GM08714 (cell line): ENCODE data around the gene SMCHD1.
"Not testable (repeated sequence)": the region's sequence is repeated elsewhere in the genome, so short reads cannot be mapped to it uniquely, and the experiment has no call there.

Experiments
- H3K4me3 ChIP-seq: fragments of 200-500 bp; sonication (Bioruptor generic); 2 replicates; pipeline ENCODE4 v1.5.1; 2014; ENCODE audit warnings: mild to moderate bottlenecking, low read length, inconsistent platforms
- ZNF274 ChIP-seq: IDR thresholded peaks from 2 replicates; pipeline ENCODE4 v1.6.1; 2012; ENCODE audit warnings: mild to moderate bottlenecking, low read depth, low read length

The SMCHD1 gene

GRCh38 chr18:2845172-2845571, 189.6 kb downstream of the SMCHD1 start:
- no peak overlapping the region for H3K4me3 ChIP-seq
- TF ChIP-seq ZNF274: no peak

DNA sequence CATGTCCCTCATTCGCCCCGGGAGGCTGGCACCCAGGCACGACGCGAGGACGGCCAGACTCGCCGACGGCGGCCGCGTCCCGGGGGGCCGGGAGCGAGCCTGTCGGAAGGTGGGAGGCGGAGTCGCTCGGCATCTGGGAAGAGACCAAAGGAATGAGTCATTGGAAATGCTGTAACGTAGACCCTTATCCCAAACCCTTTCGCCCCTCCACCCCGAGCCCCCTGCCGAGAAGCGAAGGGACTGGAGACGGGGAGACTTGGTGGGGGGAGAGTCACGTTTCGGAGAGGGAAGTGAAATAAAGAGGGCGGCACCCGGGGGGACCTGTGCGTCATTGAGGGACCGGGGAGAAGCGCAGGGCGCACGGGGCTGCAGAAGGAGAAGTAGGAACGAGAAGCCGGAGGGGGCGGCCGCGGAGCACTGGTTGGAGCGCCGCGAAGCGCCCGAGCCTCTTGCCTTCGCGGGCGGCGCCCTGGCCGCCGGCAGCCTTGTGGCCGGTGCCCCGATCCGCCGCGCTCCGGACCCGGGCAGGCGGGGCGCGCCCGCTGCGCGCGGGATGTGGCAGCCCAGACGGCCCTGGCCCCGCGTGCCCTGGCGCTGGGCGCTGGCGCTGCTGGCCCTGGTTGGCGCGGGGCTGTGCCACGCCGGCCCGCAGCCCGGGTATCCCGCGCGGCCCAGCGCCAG, 191.2 kb downstream of the SMCHD1 start, which contains the start of gene EMILIN2:
TSS of gene EMILIN2 (plus strand) at position 371 of the 681 bp plus-strand sequence. CDS start at position 554, 183 bp downstream.
- peak within 1 kb of the TSS; percentile 57 for H3K4me3 ChIP-seq
- no peak for TF ChIP-seq ZNF274

- peak overlapping the region; percentile 57 for H3K4me3 ChIP-seq
- no peak for TF ChIP-seq ZNF274
Measured at GRCh38 chr18:2847317-2848246, 192.1 kb downstream of the SMCHD1 start.

DNA sequence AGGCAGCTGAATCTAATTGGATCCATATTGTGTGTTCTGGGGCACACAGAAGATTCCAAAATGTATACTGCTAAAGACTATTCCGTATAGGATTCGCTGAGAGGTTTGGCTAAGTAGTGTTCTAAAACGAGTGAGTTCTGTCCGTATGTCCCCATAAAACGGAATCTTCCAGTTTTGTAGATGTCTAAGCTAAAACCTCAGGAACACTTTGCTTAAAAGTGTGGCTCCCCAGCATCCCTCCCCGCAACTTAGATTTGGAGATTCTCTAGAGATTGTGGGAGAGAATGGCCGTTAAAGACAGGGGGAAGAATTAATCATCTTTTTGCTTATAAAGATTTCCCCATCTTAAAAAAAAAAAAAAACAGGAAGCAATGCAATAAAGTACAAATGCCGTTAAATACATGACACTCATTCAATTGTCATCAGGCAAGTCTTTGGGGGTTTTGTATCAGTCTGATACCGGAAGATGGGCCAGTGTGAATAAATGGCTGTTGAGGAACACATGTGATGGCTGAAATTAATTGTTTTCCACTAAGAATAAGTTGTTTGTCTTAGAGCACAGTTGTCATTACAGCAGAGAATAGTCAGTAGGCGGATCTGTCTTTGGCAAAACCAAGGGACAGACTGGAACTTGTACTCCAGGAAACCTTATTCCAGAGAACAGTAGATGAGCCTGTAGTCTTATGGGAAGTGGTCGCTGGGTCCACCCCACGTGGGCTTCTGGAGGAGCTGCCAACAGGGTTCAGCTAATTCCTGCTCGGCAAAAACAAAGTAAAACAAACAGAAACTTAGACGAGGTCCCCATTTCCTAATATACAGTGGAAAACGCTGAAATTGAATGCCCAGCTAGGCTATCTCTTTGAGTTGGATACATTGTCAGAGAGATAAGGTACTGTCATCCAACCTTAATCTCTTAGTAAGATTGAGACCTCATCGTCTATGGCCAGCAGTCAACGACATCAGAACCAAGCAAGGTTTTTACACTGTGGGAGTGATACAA, 193.0 kb downstream of the SMCHD1 start:
- H3K4me3 ChIP-seq: peak overlapping the region; percentile 57

DNA sequence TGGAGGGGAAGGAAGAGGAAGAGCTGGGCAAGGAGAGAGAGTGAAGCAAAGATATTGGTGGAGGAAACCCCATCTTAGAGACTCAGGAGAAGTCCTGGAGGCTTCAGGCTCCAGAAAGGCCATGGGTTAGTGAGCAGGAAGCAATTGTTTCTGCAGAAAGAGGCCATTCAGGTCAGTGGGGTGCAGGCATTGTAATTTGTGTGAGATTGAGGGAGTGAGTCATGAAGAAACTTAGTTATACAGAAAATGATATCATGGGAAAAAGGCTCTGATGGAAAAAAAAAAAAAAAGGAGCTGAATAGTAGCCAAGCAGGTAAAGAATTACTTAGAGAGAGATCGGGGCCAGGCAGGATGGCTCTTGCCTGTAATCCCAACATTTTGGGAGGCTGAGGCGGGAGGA, 195.3 kb downstream of the SMCHD1 start:
- no peak overlapping the region for H3K4me3 ChIP-seq
- no peak for TF ChIP-seq ZNF274

More for the DNA sequence above, 193.0 kb downstream of the SMCHD1 start:
- no peak for TF ChIP-seq ZNF274

GRCh38 chr18:2851771-2852170, 196.2 kb downstream of the SMCHD1 start:
- TF ChIP-seq ZNF274: no peak

DNA sequence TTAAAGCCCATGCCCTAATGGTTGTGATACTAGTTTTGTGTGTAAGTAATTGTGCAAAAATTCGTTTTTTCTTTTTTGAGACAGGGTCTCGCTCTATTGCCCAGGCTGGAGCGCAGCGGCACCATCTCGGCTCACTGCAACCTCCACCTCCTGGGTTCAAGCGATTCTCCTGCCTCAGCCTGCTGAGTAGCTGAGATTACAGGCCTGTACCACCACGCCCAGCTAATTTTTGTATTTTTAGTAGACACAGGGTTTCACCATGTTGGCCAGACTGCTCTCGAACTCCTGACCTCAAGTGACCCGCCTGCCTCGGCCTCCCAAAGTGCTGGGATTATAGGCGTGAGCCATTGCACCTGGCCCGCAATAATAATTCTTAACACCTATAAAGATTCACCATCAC, 196.9 kb downstream of the SMCHD1 start:
- H3K4me3 ChIP-seq: not testable (repeated sequence)

More at GRCh38 chr18:2851771-2852170, 196.2 kb downstream of the SMCHD1 start:
- H3K4me3 ChIP-seq: no peak overlapping the region

- TF ChIP-seq ZNF274: no peak
- no peak overlapping the region for H3K4me3 ChIP-seq
Measured at GRCh38 chr18:2853173-2853925, 197.8 kb downstream of the SMCHD1 start.

DNA sequence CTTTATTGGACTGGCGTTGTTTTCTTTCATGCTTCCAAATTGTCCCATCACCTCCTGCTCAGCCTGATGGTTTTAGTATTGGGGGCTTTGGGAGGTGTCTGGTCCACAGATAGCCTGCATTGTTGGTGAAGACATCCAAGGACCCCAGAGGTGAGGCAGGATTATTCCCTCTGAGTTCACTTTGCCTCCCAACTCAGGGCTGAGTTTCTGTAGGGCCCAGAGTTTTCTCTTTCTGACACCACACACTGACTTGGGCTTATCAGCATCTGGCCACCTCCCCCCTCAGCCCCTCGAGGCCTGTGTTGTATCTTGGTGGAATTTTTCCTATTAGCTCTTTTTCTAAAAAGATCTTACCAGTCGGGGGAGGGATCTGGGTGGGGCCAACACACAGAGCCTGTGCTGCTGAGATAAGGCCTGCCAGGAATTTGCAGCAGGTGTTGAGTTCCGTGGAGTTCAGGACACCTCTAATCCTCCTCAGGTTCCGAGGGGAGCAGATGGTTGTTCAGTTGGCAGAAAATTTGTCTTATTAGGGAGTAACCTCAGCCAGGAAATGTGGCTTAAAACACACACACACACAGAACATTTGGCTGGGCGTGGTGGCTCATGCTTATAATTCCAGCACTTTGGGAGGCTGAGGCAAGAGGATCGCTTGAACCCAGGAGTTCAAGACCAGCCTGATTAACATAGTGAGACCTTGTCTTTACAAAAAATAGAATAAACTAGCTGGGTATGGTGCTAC, 198.6 kb downstream of the SMCHD1 start:
- no peak overlapping the region for H3K4me3 ChIP-seq
- TF ChIP-seq ZNF274: no peak
